Testis (tissue), 3 donors: ENCODE data around the gene SEMA4D. TPM values are rescaled to one million over a fixed set of nuclear protein-coding genes. Genes with fewer than 3 reads are reported as not detected.

Experiments used
- DNase-seq: peaks from one replicate; pipeline ENCODE4 v3.0.0-alpha.2; 2019
- H3K27ac ChIP-seq, 2 donors: fragments of 200-600 bp; sonication (generic); one replicate each; pipeline ENCODE4 v1.5.1; 2019
- H3K27me3 ChIP-seq: fragments of 200-600 bp; sonication (generic); one replicate; pipeline ENCODE4 v1.5.1; 2019
- H3K36me3 ChIP-seq: fragments of 200-600 bp; sonication (generic); one replicate; pipeline ENCODE4 v1.5.1; 2017; ENCODE audit warnings: low read depth; ENCODE audit errors: missing control alignments
- H3K4me1 ChIP-seq: fragments of 200-600 bp; sonication (generic); one replicate; pipeline ENCODE4 v1.5.1; 2019
- H3K4me3 ChIP-seq, 2 donors: fragments of 200-600 bp; sonication (generic); one replicate each; pipeline ENCODE4 v1.5.1; 2017 to 2019
- H3K9me3 ChIP-seq: fragments of 200-600 bp; sonication (generic); one replicate; pipeline ENCODE4 v1.5.1; 2017
- CTCF ChIP-seq, 3 experiments: fragments of 450-650 bp in 2 of 3; fragments of 200-600 bp in 1 of 3; sonication (generic) in 1 of 3; IDR thresholded peaks; one replicate each; pipeline ENCODE4 v1.5.1; 2016 to 2019; ENCODE audit warnings: antibody characterized with exemption in 3 of 3, mild to moderate bottlenecking in 2 of 3, moderate library complexity in 1 of 3
- POLR2A ChIP-seq: fragments of 450-650 bp; IDR thresholded peaks from one replicate; pipeline ENCODE4 v1.6.1; 2017; ENCODE audit warnings: antibody characterized with exemption, mild to moderate bottlenecking, moderate library complexity
- WGBS, 2 donors: methylation state at CpG; one replicate each; pipeline ENCODE4 v1.1.5; 2018; 5-methylcytosine and 5-hydroxymethylcytosine counted together
- intact Hi-C: fragments of 100-400 bp; cut with DNase I; formaldehyde crosslinking; loops from one replicate; pipeline ENCODE4 v1.15.1; 2023; ENCODE audit warnings: low total_unique reads
- microRNA-seq, 2 donors: library from miRNA; unstranded; fragments of <30 nt; microRNA quantifications; one replicate each; pipeline ENCODE4, GENCODE V29; 2016; ENCODE audit warnings: borderline number of aligned reads in 2 of 2, borderline replicate concordance in 1 of 2
- polyA plus RNA-seq: library from polyadenylated mRNA; stranded (reverse); fragments of 350-450 nt; fragmentation: Illumina TruSeq; extraction: RNeasy Lipid Tissue Mini Kit (QIAGEN cat#74804); gene quantifications from one replicate; pipeline ENCODE4 v1.2.3, GENCODE V29; 2014; ENCODE audit warnings: low read depth, low replicate concordance; ENCODE audit not compliant: insufficient read depth
- small RNA-seq, 2 donors: library from RNA; depleted of rRNA; stranded (forward); fragments of <200 nt; gene quantifications; one replicate each; pipeline ENCODE3, GENCODE V24; 2016
- total RNA-seq, 2 donors: library from RNA; depleted of rRNA; stranded (reverse); fragments of >200 nt; gene quantifications; one replicate each; pipeline ENCODE4 v1.2.3, GENCODE V29; 2016

SEMA4D gene
- total and polyA plus RNA-seq, 3 donors from 2014 or later, result 26.2 to 53.1 (median 38.7) TPM

- intact Hi-C loops, result no loop called here
- H3K4me1 ChIP-seq, result no peaks in the 10 kb centered on the region
- H3K9me3 ChIP-seq, result no peaks in the 10 kb centered on the region
- no peaks in the 10 kb centered on the region for H3K27me3 ChIP-seq
- peak overlapping the region; percentile 92 to 93 for H3K27ac ChIP-seq
- DNase-seq, result peak; percentile 31
- H3K4me3 ChIP-seq, result peak overlapping the region; percentile 70 to 99
- 0 to 1% methylated on average over 17 to 42 of the region's 54 CpGs for WGBS, 2 donors
- H3K36me3 ChIP-seq, result no peaks in the 10 kb centered on the region
- no peak for TF ChIP-seq POLR2A
- no peak for TF ChIP-seq CTCF (IDR thresholded peaks at IDR 0.05)
Observed at GRCh38 chr9:89311346-89312221, 186.3 kb downstream of the SEMA4D start.

Small RNAs within 50 kb of the gene (microRNA-seq; reads per million reads assigned to microRNA genes)
- 0 reads per million in 2 donors for gene MIR3153

Small RNAs within 50 kb of the gene (small RNA-seq; reads per million reads assigned to genes)
- 0 reads per million in 2 donors for gene MIR3153

Other genes with a start within 250 kb of the SEMA4D start
- gene CKS2, start 186.9 kb downstream of the SEMA4D start, total RNA-seq, result 100 to 1,000 TPM; 200 to 222 TPM
- 415 TPM for gene CKS2, start 186.9 kb downstream of the SEMA4D start, polyA plus RNA-seq
- 100 to 1,000 TPM; 127 to 176 TPM for gene SECISBP2, start 179.6 kb downstream of the SEMA4D start, total RNA-seq
- gene SECISBP2, start 179.6 kb downstream of the SEMA4D start, polyA plus RNA-seq, result 145 TPM
- 10 to 100 TPM; 66.1 to 72.8 TPM for gene GADD45G, start 106.9 kb upstream of the SEMA4D start, total RNA-seq
- gene GADD45G, start 106.9 kb upstream of the SEMA4D start, polyA plus RNA-seq, result 29.1 TPM